Measurements from ENCODE around the gene TCEAL7.

DNA sequence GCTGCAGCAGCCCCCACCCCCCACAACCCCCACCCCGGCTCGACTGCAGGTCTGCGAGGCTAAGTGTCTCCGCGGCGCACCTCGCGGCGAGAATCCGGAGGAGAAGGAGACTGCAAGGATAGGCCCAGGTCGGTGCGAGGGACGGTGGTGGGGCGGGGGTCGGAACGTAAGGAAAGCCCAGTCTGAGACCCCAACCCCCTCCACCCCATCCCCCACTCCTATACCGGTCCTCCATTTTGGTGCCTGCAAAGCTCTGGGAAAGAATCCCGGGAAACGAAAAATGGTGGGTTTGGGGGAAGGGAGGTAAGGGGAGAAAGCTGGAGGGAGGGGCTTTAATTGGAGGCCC lies 46.9 kb downstream of the TCEAL7 start:
- TF ChIP-seq, protein P1, sequence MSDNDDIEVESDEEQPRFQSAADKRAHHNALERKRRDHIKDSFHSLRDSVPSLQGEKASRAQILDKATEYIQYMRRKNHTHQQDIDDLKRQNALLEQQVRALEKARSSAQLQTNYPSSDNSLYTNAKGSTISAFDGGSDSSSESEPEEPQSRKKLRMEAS (IDR thresholded peaks at IDR 0.05): no peak
- no peak for TF ChIP-seq EZH2 (conservative IDR thresholded peaks at IDR 0.05; ENCODE audit: low read depth, low read length)
- peak; percentile 53 for TF ChIP-seq YY1 (IDR thresholded peaks at IDR 0.05; ENCODE audit: insufficient read depth, insufficient replicate concordance, low read depth, low read length)
- TF ChIP-seq ZBTB33 (CRISPR knock-in tag; IDR thresholded peaks at IDR 0.05): no peak
- no peak for TF ChIP-seq SP5 (CRISPR knock-in tag; IDR thresholded peaks at IDR 0.05; ENCODE audit: borderline replicate concordance, low read depth)

Data from HepG2 (cell line).